ENCODE measurements around the gene UMAD1. TPM values are rescaled to one million over a fixed set of nuclear protein-coding genes. Genes with fewer than 3 reads are reported as not detected.

Gene UMAD1
- total and polyA plus RNA-seq, 7 donors = 8.7 to 51.1 (median 15.6) TPM

DNA sequence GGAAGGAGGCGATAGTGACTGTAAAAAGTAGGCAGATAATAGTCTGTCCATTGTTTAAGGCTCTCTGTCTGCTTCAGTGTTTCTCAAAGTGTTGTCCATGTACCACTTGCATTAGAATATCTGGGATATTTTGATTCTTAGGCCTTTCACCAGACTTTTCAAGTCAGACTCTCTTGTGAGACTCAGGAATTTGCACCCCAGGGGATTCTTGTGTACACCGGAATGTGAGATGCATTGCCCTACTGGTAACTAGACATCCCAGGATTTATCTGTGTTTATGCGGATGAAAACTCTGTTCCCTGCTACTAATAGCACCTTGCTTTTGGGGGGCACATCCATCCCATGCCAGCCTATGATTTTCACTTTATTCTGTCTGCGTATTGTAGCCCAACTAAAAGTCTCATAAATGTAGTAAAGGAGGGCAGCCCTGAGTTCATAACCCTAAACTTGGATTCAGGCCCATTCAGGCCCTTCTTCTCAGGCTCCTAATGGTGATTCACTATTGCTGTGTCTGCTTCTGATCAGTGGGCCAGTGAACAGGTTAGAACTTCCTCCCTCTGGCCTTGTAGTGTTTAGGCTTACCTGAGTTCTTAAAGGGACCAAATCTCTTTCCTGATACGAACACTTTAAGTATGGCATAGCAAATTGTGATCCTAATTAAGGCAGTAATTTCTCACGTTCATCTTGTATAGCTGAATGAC, 149.6 kb downstream of the UMAD1 start:
- Histone ChIP-seq H3K4me1 (peaks cover 0 to 40% (median 27%) of the 10 kb centered on the region in 4 donors), H3K4me3 (no peak overlapping the region), H3K9me3 (no peaks in the 10 kb centered on the region), H3K36me3 (no peaks in the 10 kb centered on the region), H3K27ac (peak overlapping the region in 3 of 4 donors; percentile 51 to 72 (median 65)), H3K27me3 (no peaks in the 10 kb centered on the region)
- DNase-seq = no peak
- intact Hi-C loops (cut with DNase I) = no loop called here
- WGBS, 2 donors = 93% methylated on average over 6 of the region's 6 CpGs
- no peak for TF ChIP-seq EP300 (IDR thresholded peaks at IDR 0.05)
- no peak for TF ChIP-seq POLR2AphosphoS5 (IDR thresholded peaks at IDR 0.05)
- no peak for TF ChIP-seq POLR2A (IDR thresholded peaks at IDR 0.05)
- TF ChIP-seq, protein P1, sequence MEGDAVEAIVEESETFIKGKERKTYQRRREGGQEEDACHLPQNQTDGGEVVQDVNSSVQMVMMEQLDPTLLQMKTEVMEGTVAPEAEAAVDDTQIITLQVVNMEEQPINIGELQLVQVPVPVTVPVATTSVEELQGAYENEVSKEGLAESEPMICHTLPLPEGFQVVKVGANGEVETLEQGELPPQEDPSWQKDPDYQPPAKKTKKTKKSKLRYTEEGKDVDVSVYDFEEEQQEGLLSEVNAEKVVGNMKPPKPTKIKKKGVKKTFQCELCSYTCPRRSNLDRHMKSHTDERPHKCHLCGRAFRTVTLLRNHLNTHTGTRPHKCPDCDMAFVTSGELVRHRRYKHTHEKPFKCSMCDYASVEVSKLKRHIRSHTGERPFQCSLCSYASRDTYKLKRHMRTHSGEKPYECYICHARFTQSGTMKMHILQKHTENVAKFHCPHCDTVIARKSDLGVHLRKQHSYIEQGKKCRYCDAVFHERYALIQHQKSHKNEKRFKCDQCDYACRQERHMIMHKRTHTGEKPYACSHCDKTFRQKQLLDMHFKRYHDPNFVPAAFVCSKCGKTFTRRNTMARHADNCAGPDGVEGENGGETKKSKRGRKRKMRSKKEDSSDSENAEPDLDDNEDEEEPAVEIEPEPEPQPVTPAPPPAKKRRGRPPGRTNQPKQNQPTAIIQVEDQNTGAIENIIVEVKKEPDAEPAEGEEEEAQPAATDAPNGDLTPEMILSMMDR (IDR thresholded peaks at IDR 0.05) = no peak

DNA sequence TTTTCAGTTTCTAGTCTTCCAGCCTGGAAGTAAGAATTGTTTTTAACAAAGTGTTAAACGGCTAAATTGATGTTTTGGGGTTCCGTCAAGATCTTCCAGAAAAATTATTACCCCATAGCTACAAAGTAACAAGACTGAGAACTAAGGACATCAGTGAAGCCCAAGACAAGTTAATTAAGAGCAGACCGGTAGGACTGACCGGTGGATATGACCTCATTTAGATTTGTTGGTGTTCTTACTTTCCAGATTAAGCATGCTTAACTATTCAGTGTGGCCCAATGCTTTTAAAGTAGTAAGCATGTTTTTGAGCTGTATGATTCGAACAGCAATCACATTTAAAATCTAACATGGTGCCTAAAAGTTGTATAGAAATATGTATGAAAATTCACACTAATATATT, 151.0 kb downstream of the UMAD1 start:
- DNase-seq = no peak
- Histone ChIP-seq H3K36me3 (no peaks in the 10 kb centered on the region), H3K27ac (peak overlapping the region in 3 of 4 donors; percentile 51 to 72 (median 65)), H3K4me1 (peaks cover 0 to 45% (median 28%) of the 10 kb centered on the region in 4 donors), H3K4me3 (no peak overlapping the region), H3K9me3 (no peaks in the 10 kb centered on the region), H3K27me3 (no peaks in the 10 kb centered on the region)
- no peak for TF ChIP-seq POLR2A (IDR thresholded peaks at IDR 0.05)
- TF ChIP-seq POLR2AphosphoS5 (IDR thresholded peaks at IDR 0.05) = no peak
- intact Hi-C loops (cut with DNase I) = no loop called here
- WGBS, 2 donors = 90 to 93% methylated on average over 5 of the region's 5 CpGs

DNA sequence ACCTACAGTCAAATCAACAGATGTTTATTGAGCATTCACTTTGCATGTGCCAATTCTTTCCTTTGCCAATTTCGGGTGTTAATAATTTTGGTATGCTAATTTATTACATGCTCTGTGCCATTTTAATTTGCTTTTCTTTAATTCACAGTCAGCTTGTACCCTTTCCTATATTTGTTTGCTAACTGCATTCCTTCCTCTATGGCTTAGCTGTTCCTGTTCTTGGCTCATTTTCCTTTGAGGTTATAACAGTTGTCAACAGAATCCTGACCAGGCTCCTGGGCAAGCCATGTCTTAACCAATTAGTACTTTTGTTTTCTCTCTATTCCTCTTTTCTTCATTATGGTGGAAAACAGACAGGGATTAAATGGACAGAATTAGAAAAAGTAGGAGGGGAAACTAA, 151.5 kb downstream of the UMAD1 start:
- H3K4me1 ChIP-seq = peaks cover 0 to 45% (median 28%) of the 10 kb centered on the region in 4 donors
- no peak for TF ChIP-seq POLR2A (IDR thresholded peaks at IDR 0.05)
- TF ChIP-seq POLR2AphosphoS5 (IDR thresholded peaks at IDR 0.05) = no peak
- TF ChIP-seq, protein P1 (IDR thresholded peaks at IDR 0.05) = no peak
- no peak for TF ChIP-seq EP300 (IDR thresholded peaks at IDR 0.05)
- H3K36me3 ChIP-seq = no peaks in the 10 kb centered on the region
- intact Hi-C loops (cut with DNase I) = no loop called here
- no peaks in the 10 kb centered on the region for H3K9me3 ChIP-seq
- no peak for DNase-seq
- 80 to 82% methylated on average over 1 of the region's 1 CpG for WGBS, 2 donors
- no peaks in the 10 kb centered on the region for H3K27me3 ChIP-seq
- H3K4me3 ChIP-seq = no peak overlapping the region
- H3K27ac ChIP-seq = peak overlapping the region in 3 of 4 donors; percentile 51 to 72 (median 65)

DNA sequence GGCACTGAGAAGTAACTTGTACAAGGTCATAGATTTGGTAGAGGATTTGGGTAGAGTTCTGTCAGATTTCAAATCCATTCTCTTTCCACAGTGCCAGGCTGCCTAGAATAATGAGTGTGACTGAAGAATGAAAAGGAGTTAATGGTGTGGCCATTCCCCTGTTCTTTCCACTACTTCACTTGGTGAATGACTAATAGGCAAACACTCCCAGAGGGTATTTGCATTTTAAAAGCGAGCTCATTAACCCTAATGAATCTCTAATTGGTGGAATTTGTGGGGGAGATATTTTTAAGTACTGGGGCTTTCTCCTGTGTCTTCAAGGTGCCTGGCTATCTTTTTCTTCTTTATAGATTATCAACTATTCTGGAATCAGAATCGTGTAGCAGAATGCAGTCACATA, 152.7 kb downstream of the UMAD1 start:
- no peaks in the 10 kb centered on the region for H3K9me3 ChIP-seq
- H3K4me1 ChIP-seq = peaks cover 0 to 45% (median 28%) of the 10 kb centered on the region in 4 donors
- intact Hi-C loops (cut with DNase I) = no loop called here
- H3K27ac ChIP-seq = peak overlapping the region in 2 of 4 donors; percentile 65 to 72
- H3K27me3 ChIP-seq = no peaks in the 10 kb centered on the region
- H3K4me3 ChIP-seq = no peak overlapping the region
- DNase-seq = no peak
- WGBS, 2 donors = 89 to 91% methylated on average over 2 of the region's 2 CpGs
- TF ChIP-seq, protein P1 (IDR thresholded peaks at IDR 0.05) = no peak
- no peak for TF ChIP-seq EP300 (IDR thresholded peaks at IDR 0.05)
- no peak for TF ChIP-seq POLR2AphosphoS5 (IDR thresholded peaks at IDR 0.05)
- no peak for TF ChIP-seq POLR2A (IDR thresholded peaks at IDR 0.05)
- H3K36me3 ChIP-seq = no peaks in the 10 kb centered on the region

DNA sequence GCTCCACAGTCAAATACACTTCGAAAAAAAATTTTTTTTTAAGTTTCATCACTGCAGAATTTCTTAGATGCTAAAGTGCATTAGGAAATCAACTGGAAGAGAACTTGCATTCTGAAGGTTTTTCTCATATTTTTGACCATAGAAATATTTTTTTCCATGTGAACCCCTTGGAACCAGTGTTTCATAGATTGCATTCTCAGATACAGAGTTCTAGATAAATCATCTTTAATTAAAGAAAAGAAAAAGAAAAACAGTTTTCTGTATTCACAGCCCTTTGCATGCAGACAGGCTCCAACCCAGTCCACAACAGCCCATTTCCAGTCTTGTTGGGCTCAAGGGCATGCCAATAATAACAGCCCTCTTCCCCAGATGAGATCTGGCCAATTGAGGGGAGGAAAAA, 153.4 kb downstream of the UMAD1 start:
- Histone ChIP-seq H3K9me3 (no peaks in the 10 kb centered on the region), H3K4me3 (no peak overlapping the region), H3K27ac (no peak overlapping the region), H3K36me3 (no peaks in the 10 kb centered on the region), H3K27me3 (no peaks in the 10 kb centered on the region), H3K4me1 (peaks cover 0 to 45% (median 28%) of the 10 kb centered on the region in 4 donors)
- 92 to 95% methylated on average over 1 of the region's 1 CpG for WGBS, 2 donors
- DNase-seq = no peak
- no peak for TF ChIP-seq POLR2A (IDR thresholded peaks at IDR 0.05)
- TF ChIP-seq, protein P1 (IDR thresholded peaks at IDR 0.05) = no peak
- TF ChIP-seq EP300 (IDR thresholded peaks at IDR 0.05) = no peak
- no peak for TF ChIP-seq POLR2AphosphoS5 (IDR thresholded peaks at IDR 0.05)
- intact Hi-C loops (cut with DNase I) = no loop called here

Data from sigmoid colon (tissue), 7 donors.